Body of pancreas (tissue), 4 donors: ENCODE data around the gene OSER1. TPM values are rescaled to one million over a fixed set of nuclear protein-coding genes. Genes with fewer than 3 reads are reported as not detected.

Experiments
- ATAC-seq: fragments of 150-250 bp; one replicate; pipeline ENCODE4 v1.9.1; 2016
- DNase-seq, 4 donors: peaks; one replicate each; pipeline ENCODE4 v3.0.0-alpha.2; 2019
- H3K27ac ChIP-seq, 4 donors: fragments of 200-600 bp; sonication (generic); 1 replicate in 3 of 4; 2 replicates in 1 of 4; pipeline versions ENCODE4 v1.5.1 to v1.6.1; 2016 to 2019; ENCODE audit warnings: mild to moderate bottlenecking in 1 of 4, mixed read lengths in 1 of 4, moderate library complexity in 1 of 4
- H3K27me3 ChIP-seq, 2 donors: fragments of 200-600 bp; sonication (generic); one replicate each; pipeline ENCODE4 v1.6.0; 2016; ENCODE audit warnings: mild to moderate bottlenecking in 1 of 2
- H3K36me3 ChIP-seq, 2 donors: fragments of 200-600 bp; sonication (generic); replicated peaks in 1 of 2; 2 replicates each; pipeline ENCODE4 v1.5.1; 2016; ENCODE audit warnings: low read depth in 2 of 2; ENCODE audit not compliant: insufficient read depth in 1 of 2
- H3K4me1 ChIP-seq: fragments of 200-600 bp; sonication (generic); one replicate; pipeline ENCODE4 v1.6.0; 2016
- H3K4me3 ChIP-seq, 2 donors: fragments of 200-600 bp; sonication (generic); 1 replicate in 1 of 2; 2 replicates in 1 of 2; pipeline ENCODE4 v1.5.1; 2016 to 2019
- H3K9me3 ChIP-seq, 3 donors: fragments of 200-600 bp; sonication (generic); 1 replicate in 2 of 3; 2 replicates in 1 of 3; pipeline ENCODE4 v1.5.1; 2016
- POLR2A ChIP-seq, 3 donors: fragments of 450-650 bp; IDR thresholded peaks; one replicate each; pipeline ENCODE4 v1.6.1; 2016; ENCODE audit warnings: antibody characterized with exemption in 3 of 3, mild to moderate bottlenecking in 2 of 3
- WGBS, 2 donors: methylation state at CpG; one replicate each; pipeline ENCODE4 v1.1.5; 2017; 5-methylcytosine and 5-hydroxymethylcytosine counted together
- intact Hi-C: fragments of 100-400 bp; cut with DNase I; formaldehyde crosslinking; loops from one replicate; pipeline ENCODE4 v1.15.1; 2023
- total RNA-seq, 2 donors: library from RNA; depleted of rRNA; stranded (reverse); fragments of >200 nt; gene quantifications; one replicate each; pipeline ENCODE4 v1.1.0, GENCODE V29; 2016
- TF ChIP-seq, protein P1 (sequence below), 7 experiments: fragments of 450-650 bp in 4 of 7; fragments of 200-600 bp in 3 of 7; sonication (generic) in 3 of 7; IDR thresholded peaks; one replicate each; pipeline ENCODE4 v1.5.1; 2016 to 2019; ENCODE audit warnings: antibody characterized with exemption in 7 of 7

The OSER1 gene
- total RNA-seq, 2 donors from 2014 or later, result 2.0 to 17.1 TPM

GRCh38 chr20:44157061-44157460 is 53.5 kb downstream of the OSER1 start:
- intact Hi-C loops, result no loop called here
- 80 to 92% methylated on average over 4 to 5 of the region's 5 CpGs for WGBS, 2 donors
- TF ChIP-seq, protein P1, sequence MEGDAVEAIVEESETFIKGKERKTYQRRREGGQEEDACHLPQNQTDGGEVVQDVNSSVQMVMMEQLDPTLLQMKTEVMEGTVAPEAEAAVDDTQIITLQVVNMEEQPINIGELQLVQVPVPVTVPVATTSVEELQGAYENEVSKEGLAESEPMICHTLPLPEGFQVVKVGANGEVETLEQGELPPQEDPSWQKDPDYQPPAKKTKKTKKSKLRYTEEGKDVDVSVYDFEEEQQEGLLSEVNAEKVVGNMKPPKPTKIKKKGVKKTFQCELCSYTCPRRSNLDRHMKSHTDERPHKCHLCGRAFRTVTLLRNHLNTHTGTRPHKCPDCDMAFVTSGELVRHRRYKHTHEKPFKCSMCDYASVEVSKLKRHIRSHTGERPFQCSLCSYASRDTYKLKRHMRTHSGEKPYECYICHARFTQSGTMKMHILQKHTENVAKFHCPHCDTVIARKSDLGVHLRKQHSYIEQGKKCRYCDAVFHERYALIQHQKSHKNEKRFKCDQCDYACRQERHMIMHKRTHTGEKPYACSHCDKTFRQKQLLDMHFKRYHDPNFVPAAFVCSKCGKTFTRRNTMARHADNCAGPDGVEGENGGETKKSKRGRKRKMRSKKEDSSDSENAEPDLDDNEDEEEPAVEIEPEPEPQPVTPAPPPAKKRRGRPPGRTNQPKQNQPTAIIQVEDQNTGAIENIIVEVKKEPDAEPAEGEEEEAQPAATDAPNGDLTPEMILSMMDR (IDR thresholded peaks at IDR 0.05), result no peak
- no peak for TF ChIP-seq POLR2A (IDR thresholded peaks at IDR 0.05)
- Histone ChIP-seq H3K4me1 (no peaks in the 10 kb centered on the region), H3K27me3 (no peaks in the 10 kb centered on the region), H3K27ac (no peak overlapping the region), H3K4me3 (no peak overlapping the region), H3K9me3 (no peaks in the 10 kb centered on the region), H3K36me3 (no peaks in the 10 kb centered on the region)
- DNase-seq, result no peak
- ATAC-seq, result no peak

DNA sequence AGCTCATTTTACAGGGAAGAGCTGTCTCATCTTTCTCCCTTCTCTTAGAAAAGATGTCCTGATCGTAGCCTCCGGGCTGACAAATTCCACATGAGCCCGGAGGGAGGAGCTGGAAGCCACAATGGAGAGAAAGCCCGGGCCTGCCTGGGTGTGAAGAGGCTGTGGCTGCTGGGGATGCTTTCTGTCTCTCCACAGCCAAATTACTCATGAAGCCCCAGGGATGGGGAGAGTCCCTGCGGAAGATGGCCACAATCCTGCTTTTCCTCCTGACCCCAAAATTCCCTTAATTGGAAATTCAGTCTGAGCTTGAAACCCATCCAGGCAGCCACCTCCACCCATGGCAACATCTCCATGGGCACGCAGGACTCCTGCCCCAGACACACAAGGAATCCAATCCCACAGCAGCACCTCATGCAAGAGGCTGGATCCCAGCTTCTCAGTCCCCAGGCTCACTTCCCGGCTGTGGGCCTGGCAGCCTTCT is 56.0 kb downstream of the OSER1 start:
- H3K9me3 ChIP-seq, result no peaks in the 10 kb centered on the region
- no peak overlapping the region for H3K27ac ChIP-seq
- ATAC-seq (no peak), DNase-seq (no peak)
- H3K4me1 ChIP-seq, result no peaks in the 10 kb centered on the region
- H3K27me3 ChIP-seq, result no peaks in the 10 kb centered on the region
- no peak overlapping the region for H3K4me3 ChIP-seq
- no peak for TF ChIP-seq POLR2A (IDR thresholded peaks at IDR 0.05)
- TF ChIP-seq, protein P1 (IDR thresholded peaks at IDR 0.05), result no peak
- no peaks in the 10 kb centered on the region for H3K36me3 ChIP-seq
- intact Hi-C loops, result no loop called here
- WGBS, 2 donors, result 45 to 47% methylated on average over 5 to 7 of the region's 7 CpGs

GRCh38 chr20:44153636-44154043 is 56.9 kb downstream of the OSER1 start:
- intact Hi-C loops, result no loop called here
- DNase-seq, result no peak
- no peaks in the 10 kb centered on the region for H3K4me1 ChIP-seq
- no peaks in the 10 kb centered on the region for H3K27me3 ChIP-seq
- no peak for ATAC-seq
- H3K36me3 ChIP-seq, result no peaks in the 10 kb centered on the region
- 45 to 50% methylated on average over 6 of the region's 6 CpGs for WGBS, 2 donors
- TF ChIP-seq, protein P1 (IDR thresholded peaks at IDR 0.05), result no peak
- H3K27ac ChIP-seq, result no peak overlapping the region
- H3K9me3 ChIP-seq, result no peaks in the 10 kb centered on the region
- H3K4me3 ChIP-seq, result no peak overlapping the region

DNA sequence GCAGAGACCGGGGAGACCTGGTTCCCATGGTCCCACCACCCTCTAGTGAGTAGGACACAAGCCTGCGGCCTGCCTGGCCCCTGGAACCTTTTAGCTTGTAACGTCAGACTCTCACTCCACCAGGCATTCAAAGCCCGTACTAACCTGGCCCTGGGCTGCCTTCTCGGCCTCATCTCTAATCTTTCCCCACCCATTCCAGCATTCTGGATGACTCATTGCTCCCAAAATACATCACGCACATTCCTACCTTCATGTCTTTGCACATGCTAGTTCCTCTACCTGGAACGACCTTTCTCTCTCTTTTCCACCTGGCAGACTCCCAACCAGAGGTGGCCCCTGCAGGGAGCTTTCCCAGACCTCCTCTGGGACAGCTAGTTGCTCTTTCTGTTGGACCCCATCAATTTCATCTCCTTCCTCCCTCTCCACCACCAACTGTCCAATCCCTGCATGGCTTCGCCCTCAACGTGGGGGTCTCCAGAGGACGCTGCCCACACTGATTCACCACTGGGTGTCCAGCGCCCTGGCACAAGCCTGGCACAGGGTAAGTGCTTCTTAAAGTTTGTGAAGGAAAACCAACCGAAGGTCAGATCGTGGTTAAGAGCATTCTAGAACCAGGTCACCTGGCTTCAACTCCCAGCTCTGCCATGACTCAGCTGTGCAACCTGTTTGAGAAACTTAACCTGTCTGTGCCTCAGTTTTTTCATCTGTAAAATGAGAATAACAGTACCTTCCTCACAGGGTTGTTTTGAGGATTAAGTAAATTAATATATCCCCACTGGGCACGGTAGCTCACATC is 58.8 kb downstream of the OSER1 start:
- ATAC-seq (no peak), DNase-seq (no peak)
- H3K4me3 ChIP-seq, result no peak overlapping the region
- 71 to 79% methylated on average over 14 of the region's 14 CpGs for WGBS, 2 donors
- no peaks in the 10 kb centered on the region for H3K9me3 ChIP-seq
- no peaks in the 10 kb centered on the region for H3K36me3 ChIP-seq
- H3K4me1 ChIP-seq, result no peaks in the 10 kb centered on the region
- TF ChIP-seq POLR2A (IDR thresholded peaks at IDR 0.05), result no peak
- TF ChIP-seq, protein P1 (IDR thresholded peaks at IDR 0.05), result no peak
- H3K27me3 ChIP-seq, result no peaks in the 10 kb centered on the region
- intact Hi-C loops, result no loop called here
- no peak overlapping the region for H3K27ac ChIP-seq

DNA sequence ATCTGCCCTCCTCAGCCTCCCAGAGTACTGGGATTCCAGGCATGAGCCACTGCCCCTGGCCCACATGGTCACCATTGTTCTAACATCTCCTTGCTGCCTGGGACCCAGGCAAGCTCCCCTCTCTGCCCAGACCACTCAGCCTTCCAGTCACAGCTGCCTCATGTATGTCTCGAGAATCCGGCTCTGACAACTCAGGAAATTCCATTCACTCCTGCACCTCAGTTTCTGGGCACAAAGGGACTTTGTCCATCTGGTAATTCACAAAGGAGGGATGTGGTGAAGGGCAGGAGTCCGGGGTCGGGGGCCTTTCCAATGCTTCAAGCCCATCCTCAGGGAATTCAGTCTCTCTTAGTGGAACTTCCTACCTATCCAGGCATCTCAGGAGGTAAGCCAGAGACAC is 64.3 kb downstream of the OSER1 start:
- intact Hi-C loops, result no loop called here
- Histone ChIP-seq H3K4me3 (no peak overlapping the region), H3K9me3 (no peaks in the 10 kb centered on the region), H3K27ac (no peak overlapping the region), H3K4me1 (no peaks in the 10 kb centered on the region), H3K36me3 (no peaks in the 10 kb centered on the region), H3K27me3 (no peaks in the 10 kb centered on the region)
- 61 to 66% methylated on average over 4 of the region's 4 CpGs for WGBS, 2 donors
- DNase-seq (no peak), ATAC-seq (no peak)
- TF ChIP-seq, protein P1 (IDR thresholded peaks at IDR 0.05), result no peak
- no peak for TF ChIP-seq POLR2A (IDR thresholded peaks at IDR 0.05)
